Activated CD4-positive, alpha-beta T cell treated with anti-CD3 and anti-CD28 coated beads, Interleukin-2, amount 50 U/mL, for 1 hour (primary cell): ENCODE measurements around the gene FGF18.
"Not testable (repeated sequence)": the region's sequence is repeated elsewhere in the genome, so short reads cannot be mapped to it uniquely, and the experiment has no call there.

Experiments used
- DNase-seq: peaks from one replicate; pipeline ENCODE4 v3.0.0-alpha.2; 2020

The FGF18 gene

GRCh38 chr5:171476701-171477100, 57.3 kb downstream of the FGF18 start:
- DNase-seq: no peak

GRCh38 chr5:171477101-171477500, 57.7 kb downstream of the FGF18 start:
- no peak for DNase-seq

GRCh38 chr5:171477666-171478065, 58.2 kb downstream of the FGF18 start:
- no peak for DNase-seq

GRCh38 chr5:171478946-171479775, 59.7 kb downstream of the FGF18 start:
- no peak for DNase-seq

- DNase-seq: no peak
Observed at GRCh38 chr5:171479776-171480125, 60.3 kb downstream of the FGF18 start.

- DNase-seq: no peak
Observed at GRCh38 chr5:171480239-171480638, 60.8 kb downstream of the FGF18 start.

- no peak for DNase-seq
Observed at GRCh38 chr5:171481571-171482433, 62.4 kb downstream of the FGF18 start.

- no peak for DNase-seq
Observed at GRCh38 chr5:171482434-171482730, 62.9 kb downstream of the FGF18 start.

GRCh38 chr5:171483551-171484135, 64.2 kb downstream of the FGF18 start:
- no peak for DNase-seq

GRCh38 chr5:171484460-171484899, 65.0 kb downstream of the FGF18 start:
- DNase-seq: peak; percentile 40

- no peak for DNase-seq
Observed at GRCh38 chr5:171485668-171486067, 66.2 kb downstream of the FGF18 start.

- DNase-seq: no peak
Observed at GRCh38 chr5:171486613-171487012, 67.2 kb downstream of the FGF18 start.

- DNase-seq: no peak
Observed at GRCh38 chr5:171488876-171489275, 69.4 kb downstream of the FGF18 start.

GRCh38 chr5:171492781-171493180, 73.3 kb downstream of the FGF18 start:
- DNase-seq: no peak

GRCh38 chr5:171493646-171494393, 74.4 kb downstream of the FGF18 start:
- DNase-seq: no peak

GRCh38 chr5:171494452-171495121, 75.1 kb downstream of the FGF18 start:
- DNase-seq: no peak

GRCh38 chr5:171495122-171495700, 75.8 kb downstream of the FGF18 start:
- DNase-seq: no peak

- no peak for DNase-seq
Observed at GRCh38 chr5:171496456-171496855, 77.0 kb downstream of the FGF18 start.

- not testable (repeated sequence) for DNase-seq
Observed at GRCh38 chr5:171497494-171497893, 78.0 kb downstream of the FGF18 start.

GRCh38 chr5:171498166-171498565, 78.7 kb downstream of the FGF18 start:
- DNase-seq: no peak

- no peak for DNase-seq
Observed at GRCh38 chr5:171499611-171500010, 80.2 kb downstream of the FGF18 start.

GRCh38 chr5:171505473-171506043, 86.1 kb downstream of the FGF18 start:
- DNase-seq: no peak
